Germinal center (tissue), 1 donor: ENCODE results near the gene CCDC148.
"Not testable (repeated sequence)": the region's sequence is repeated elsewhere in the genome, so short reads cannot be mapped to it uniquely, and the experiment has no call there.

Source experiments
- DNase-seq: peaks from one replicate; pipeline ENCODE4 v3.0.0; 2012; ENCODE audit warnings: mixed read lengths, low spot score

CCDC148 gene

GRCh38 chr2:158351466-158351816, 105.1 kb downstream of the CCDC148 start:
- DNase-seq: not testable (repeated sequence)

- DNase-seq: not testable (repeated sequence)
Observed at GRCh38 chr2:158350751-158351465, 105.6 kb downstream of the CCDC148 start.

- no peak for DNase-seq
Observed at GRCh38 chr2:158346032-158346431, 110.5 kb downstream of the CCDC148 start.

GRCh38 chr2:158339513-158339912, 117.0 kb downstream of the CCDC148 start:
- DNase-seq: no peak

GRCh38 chr2:158337018-158337417, 119.5 kb downstream of the CCDC148 start:
- DNase-seq: no peak

- DNase-seq: not testable (repeated sequence)
Observed at GRCh38 chr2:158331799-158332198, 124.8 kb downstream of the CCDC148 start.

GRCh38 chr2:158325782-158326340, 130.7 kb downstream of the CCDC148 start:
- no peak for DNase-seq

GRCh38 chr2:158325031-158325781, 131.3 kb downstream of the CCDC148 start:
- DNase-seq: no peak

GRCh38 chr2:158323381-158323780, 133.2 kb downstream of the CCDC148 start:
- DNase-seq: no peak

- no peak for DNase-seq
Observed at GRCh38 chr2:158321264-158321663, 135.3 kb downstream of the CCDC148 start.

- DNase-seq: no peak
Observed at GRCh38 chr2:158319269-158319668, 137.3 kb downstream of the CCDC148 start.

- DNase-seq: no peak
Observed at GRCh38 chr2:158317642-158318041, 138.9 kb downstream of the CCDC148 start.

GRCh38 chr2:158315803-158316414, 140.6 kb downstream of the CCDC148 start:
- DNase-seq: no peak

GRCh38 chr2:158315000-158315399, 141.6 kb downstream of the CCDC148 start:
- DNase-seq: no peak

GRCh38 chr2:158313734-158314133, 142.8 kb downstream of the CCDC148 start:
- DNase-seq: no peak

- DNase-seq: no peak
Observed at GRCh38 chr2:158312981-158313380, 143.6 kb downstream of the CCDC148 start.

- DNase-seq: not testable (repeated sequence)
Observed at GRCh38 chr2:158310407-158310806, 146.1 kb downstream of the CCDC148 start.

GRCh38 chr2:158305501-158305900, 151.1 kb downstream of the CCDC148 start:
- DNase-seq: no peak

GRCh38 chr2:158300394-158300793, 156.2 kb downstream of the CCDC148 start:
- no peak for DNase-seq

- DNase-seq: no peak
Observed at GRCh38 chr2:158297606-158298005, 158.9 kb downstream of the CCDC148 start.

- DNase-seq: no peak
Observed at GRCh38 chr2:158297120-158297519, 159.4 kb downstream of the CCDC148 start.

GRCh38 chr2:158293722-158294121, 162.8 kb downstream of the CCDC148 start:
- DNase-seq: no peak
